Dedifferentiated amniotic fluid mesenchymal stem cell (primary cell): ENCODE measurements around the gene NTNG1.
A peak's percentile ranks its signal among the peaks of the same experiment; 100 is the strongest.
"Not testable (repeated sequence)": the region's sequence is repeated elsewhere in the genome, so short reads cannot be mapped to it uniquely, and the experiment has no call there.

Experiments
- DNase-seq: peaks from one replicate; pipeline ENCODE4 v3.0.0-alpha.2; 2016; ENCODE audit errors: extremely low spot score

The NTNG1 gene

DNA sequence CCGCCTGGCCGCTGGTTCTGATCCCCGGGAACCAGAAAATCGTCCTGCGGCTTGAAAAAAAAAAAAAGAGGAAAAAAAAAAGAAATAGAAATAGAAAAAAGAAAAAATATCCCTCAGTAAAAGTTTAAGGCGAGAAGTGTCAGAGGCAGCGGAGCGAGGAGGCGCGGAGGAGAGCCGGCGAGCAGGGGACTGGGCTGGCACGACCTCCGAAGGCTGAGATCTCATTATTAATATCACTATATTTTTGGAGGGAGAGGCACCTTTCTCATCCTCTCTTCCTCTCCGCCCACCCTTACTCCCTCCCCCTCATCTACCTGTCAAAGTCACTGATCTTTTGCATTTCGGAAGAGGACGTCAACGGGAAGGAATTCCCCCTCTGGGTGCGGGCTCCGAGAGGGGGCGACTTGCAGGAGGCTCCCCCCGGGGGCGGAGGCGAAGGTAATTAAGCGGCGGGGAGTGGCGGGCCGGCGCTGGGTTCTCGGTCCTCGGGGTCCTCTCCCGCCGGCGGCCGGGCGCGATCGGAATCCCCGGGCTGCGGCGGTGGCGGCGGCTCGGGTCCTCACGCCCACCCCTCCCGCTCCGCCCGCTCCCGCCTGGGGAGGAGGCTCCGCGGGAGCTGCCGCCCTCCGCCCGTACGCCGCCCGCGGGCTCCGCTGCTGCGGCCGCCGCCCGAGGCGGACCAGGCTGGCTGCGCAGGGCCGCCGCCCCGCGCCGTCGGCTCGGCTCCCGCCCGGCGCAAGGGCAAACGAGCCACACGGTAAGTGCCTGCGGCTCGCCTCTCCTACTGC lies at the start of gene NTNG1:
Gene NTNG1 (plus strand): TSS at position 337 of the 788 bp plus-strand sequence.
- DNase-seq: no peak

DNA sequence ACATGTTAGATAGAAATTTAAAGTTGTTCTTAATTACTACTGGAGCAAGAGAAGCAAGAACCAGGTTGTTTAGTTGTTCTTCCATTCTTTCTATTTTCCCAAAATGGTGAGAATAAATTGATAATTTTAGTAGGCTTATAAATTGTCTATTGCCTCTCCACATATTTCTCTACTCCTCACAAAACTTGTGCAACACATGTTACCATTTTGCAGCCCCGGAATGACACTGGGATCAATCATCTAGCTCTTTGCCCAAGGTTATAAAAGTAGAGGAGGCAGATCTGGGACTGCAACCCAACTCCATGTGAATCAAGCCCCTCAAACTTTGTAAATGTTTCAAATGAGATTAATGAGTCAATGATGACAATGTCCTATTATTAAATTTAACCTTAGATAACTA lies 49.4 kb upstream of the NTNG1 start:
- DNase-seq: no peak

DNA sequence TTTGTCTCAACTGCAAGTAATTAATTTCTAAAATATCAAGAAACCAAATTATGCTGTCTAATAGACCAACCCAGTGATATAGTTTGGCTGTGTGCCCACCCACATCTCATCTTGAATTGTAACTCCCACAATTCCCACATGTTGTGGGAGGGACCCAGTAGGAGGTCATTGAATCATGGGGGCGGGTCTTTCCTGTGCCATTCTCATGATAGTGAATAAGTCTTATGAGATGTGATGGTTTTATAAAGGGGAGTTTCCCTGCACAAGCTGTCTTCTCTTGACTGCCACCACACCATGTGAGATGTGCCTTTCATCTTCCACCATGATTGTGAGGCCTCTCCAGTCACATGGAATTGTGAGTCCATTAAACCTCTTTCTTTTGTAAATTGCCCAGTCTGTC lies 47.4 kb upstream of the NTNG1 start:
- DNase-seq: not testable (repeated sequence)

DNA sequence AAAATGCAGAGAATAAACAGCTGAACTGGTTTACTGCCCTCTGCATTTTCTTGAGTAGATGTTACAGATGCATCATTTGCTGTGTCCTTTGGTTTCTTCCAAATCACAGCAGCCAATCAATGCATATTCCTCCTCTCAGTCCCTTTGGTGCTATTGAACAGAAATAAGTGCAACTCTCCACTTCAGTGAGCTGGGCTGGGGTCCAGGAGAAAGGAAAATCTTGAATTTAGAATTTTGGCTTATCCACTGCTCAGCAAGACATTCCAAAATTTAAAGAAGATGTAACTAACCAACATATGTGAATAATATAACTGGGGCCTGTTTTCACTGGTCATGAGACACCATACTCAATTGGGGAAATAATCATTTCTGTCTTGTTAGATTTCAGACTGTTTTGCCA lies 45.2 kb upstream of the NTNG1 start:
- no peak for DNase-seq

DNA sequence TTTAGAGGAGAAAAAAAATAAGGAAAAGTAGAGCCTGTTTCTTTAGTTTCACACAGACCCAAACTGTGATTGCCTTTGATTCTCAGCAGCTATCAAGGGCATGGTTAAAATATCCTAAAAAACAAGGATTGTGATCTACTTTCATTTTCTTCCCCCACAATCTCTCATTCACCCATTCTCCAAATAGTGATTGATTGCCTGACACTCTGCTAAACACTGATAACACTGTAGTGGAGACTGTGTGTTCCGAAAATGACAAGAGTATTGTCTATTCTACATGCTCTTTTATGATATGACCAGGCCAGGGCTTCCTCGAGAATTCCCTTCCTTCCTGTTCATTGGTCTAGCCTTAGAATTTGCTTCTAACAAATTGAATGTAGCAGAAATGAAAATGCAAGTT lies 44.1 kb upstream of the NTNG1 start:
- DNase-seq: no peak

DNA sequence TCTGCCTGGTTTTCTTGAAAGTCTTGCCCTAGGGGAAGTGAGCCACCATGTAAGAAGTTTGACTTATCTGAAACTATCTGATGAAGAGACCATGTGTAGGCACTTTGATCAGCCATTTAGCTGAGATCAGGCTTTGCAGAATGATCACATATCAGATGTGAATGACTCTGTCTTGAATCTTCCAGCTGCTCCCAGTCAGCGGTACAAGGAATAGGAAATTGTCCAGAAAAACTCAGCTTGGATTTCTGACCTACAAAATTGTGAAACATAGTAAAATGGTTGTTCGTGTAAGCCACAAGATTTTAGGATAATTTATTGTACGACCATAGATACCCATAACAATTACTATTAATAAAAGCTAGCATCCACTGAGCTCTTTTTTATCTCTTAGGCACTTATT lies 41.9 kb upstream of the NTNG1 start:
- DNase-seq: no peak

DNA sequence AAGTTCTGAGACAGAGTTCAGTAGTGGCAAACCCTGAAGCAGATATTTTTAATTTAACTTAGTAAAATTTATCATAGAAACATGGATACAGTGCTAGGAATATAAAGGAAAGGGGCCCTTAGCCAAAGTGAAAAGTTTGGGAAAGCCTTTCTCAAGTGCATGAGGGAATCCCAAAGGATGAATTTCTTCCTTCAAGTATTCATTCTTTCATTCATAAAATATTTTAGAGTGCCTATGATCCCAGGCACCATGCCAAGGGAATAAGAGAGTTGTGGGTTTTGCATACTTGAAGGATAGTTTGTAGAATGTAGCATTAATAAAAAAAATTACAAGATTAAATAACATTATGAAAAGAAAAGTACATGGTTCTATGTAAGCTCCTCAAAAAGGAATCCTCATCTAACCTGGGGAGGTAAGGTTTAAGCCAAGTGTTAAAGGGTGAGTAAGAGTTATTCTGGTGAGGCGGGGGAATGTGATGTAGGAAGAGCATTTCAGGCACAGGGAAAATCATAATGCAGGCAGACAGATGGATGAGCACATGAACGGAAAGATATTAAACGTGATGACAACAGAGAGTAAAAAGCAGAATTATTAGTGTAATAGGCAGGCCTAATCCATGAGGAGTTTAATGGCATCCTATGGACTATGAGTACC lies 40.4 kb upstream of the NTNG1 start:
- peak; percentile 34 for DNase-seq

DNA sequence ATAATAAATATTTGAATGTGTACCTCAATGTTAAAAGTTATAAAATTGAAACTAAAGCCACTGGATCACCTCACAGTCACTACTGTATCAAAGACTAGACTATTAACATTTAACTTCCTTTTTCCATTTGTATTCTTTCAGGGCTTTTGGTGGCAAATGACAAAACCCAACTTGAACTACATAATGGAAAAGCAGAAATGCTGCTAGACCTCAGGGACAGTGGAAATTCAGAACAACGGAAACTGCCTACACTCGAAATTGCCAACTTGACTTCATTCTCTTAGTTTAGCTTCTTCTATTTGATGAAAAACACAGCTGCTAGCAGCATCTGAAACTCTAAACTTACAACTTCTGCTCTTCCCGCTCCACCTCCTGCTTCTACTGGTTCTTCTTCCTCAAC lies 34.9 kb upstream of the NTNG1 start:
- no peak for DNase-seq

DNA sequence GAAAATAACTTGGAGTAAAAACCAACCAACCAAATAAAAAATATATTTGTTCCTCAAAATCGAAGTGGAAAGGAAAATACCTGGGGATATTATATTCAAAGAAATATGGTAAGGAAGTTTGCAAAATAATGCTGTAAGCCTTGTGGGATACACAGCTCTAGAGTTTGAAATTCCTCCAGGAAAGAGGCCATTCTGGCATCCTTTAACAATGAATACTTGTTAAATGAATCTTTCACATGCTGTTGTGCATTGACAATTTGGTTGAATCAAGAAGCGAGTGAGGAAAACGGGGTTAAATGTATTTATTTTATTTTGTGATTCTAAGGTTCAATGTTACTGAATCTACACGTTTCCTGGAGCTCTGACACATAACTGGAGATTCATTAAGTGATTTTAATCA lies 30.5 kb upstream of the NTNG1 start:
- no peak for DNase-seq

DNA sequence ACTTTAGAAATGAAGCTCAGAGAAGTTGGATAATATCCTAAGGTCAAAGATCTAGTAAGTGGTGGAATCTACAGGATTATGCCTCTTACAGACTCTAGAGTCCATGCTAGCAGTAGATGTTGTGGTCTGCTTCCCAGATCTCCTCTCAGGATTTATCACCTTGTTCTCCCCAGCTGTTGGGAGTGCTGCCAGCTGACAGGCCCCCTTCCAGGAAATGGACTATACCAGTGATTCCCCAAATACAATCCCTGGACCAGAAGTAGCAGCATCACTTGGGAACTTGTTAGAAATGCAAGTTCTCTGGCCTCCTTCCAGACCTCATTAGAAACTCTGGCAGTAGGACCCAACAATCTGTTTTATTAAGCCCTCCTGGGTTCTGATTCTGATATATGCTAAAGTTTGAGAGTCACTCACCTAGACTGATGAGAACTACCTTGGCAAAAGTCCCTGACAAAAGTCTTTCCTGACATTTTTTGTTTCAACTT lies 24.5 kb upstream of the NTNG1 start:
- DNase-seq: no peak

DNA sequence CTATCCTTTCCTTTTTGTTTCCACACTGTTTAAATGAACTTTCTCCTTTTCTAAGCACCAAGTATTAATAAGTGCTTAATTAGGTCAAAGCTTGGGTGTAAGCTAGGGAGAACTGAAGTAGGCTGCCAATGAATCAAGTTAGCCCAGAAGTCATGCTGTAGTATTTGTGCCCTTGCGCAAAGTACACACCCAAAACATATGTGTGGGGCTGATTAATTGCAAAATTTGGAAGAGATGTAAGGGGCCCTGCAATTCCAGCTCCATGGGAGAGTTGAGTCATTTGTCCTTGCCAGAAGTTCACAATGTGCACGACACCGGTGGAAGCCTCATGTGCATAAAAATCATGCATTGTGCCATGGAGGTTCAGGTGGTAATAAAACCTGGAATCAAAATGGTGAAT lies 18.6 kb upstream of the NTNG1 start:
- no peak for DNase-seq

DNA sequence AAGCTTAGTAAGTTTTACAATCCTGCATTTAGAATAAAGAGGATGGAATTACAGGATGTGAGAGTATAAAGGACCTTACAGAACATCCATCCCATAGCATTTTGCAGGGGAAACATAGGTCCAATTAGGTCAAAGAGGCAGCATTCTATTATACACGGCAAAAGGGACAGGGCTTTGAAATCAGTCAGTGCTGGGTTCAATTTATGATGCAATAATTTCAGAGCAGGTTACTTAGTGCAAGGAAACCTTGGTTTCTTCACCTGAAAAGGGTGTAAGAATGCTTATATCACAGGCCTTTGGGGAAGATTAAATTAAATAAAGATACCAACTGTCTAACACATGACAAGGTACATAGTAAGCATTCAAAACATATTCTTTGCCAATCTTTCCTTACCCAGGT lies 17.1 kb upstream of the NTNG1 start:
- no peak for DNase-seq

DNA sequence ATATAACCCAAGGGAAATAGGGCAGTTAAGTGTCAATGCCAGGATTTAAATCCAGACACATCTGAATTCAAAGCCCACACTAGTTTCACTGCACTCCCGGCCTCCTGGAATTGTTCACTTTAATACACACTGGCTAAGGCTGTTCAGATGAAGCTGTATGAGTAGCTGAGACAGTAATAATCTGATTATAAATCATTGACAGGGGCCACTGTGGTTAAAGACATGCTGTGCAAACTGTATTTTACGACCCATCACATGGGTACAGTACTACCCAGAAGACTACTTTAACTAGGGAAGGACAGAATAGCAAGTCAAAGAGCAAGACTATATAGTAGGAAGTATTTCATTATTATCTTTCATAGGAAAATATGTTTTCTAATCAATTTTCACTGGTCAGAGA lies 16.1 kb upstream of the NTNG1 start:
- DNase-seq: no peak

DNA sequence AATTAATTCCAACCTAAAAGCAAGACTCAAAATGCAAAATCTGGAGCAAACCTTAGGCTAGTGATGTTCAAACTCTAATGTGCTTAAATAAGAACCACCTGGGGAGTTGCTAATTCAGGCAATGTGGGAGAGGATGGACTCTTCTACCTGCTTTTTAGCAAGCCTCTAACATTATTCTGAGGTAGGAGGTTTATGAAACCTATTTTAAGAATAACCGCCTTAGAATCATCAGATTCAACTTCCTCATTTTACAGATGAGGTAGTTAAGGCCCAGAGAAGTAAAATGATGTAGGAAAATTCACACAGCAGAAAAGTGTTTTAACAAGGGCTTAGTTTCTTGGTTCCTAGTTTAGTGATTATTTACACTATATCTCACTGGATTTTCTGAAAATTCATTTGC lies 8.6 kb upstream of the NTNG1 start:
- DNase-seq: no peak

DNA sequence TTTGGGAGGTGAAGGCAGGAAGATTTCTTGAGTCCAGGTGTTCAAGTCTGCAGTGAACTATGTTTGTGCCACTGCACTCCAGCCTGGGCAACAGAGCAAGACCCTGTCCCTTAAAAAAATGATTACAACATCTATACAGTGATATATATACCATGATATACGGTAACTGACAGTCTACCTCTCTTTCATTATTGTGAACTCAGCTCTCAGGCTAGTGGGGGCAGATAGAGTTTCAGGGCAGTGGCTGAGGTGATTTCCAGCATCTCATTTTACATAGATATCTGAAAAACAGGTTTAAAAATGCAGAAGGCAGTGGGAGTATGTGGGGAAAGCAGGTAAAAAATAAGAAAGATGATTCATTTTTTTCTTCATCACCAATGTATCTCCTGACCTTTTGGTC lies 8.1 kb upstream of the NTNG1 start:
- no peak for DNase-seq

DNA sequence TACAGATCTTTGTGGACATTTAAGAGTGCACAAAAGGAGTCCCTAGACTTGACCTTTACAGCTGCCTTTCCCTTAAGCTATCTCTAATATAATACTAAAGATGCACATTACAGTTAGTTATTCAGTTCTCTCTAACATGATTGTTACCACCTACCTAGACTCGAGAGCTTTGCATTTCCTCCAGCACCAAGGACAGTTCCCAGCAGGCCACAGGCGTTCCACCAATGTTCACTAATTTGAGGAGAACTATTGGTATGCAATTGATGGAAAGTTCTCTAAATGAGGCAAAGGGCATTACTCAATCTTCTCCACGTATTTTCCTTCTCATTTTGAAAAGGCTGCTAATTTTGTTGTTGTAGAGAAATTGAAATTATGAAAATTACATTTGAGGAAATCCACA lies 5.4 kb upstream of the NTNG1 start:
- peak; percentile 31 for DNase-seq

DNA sequence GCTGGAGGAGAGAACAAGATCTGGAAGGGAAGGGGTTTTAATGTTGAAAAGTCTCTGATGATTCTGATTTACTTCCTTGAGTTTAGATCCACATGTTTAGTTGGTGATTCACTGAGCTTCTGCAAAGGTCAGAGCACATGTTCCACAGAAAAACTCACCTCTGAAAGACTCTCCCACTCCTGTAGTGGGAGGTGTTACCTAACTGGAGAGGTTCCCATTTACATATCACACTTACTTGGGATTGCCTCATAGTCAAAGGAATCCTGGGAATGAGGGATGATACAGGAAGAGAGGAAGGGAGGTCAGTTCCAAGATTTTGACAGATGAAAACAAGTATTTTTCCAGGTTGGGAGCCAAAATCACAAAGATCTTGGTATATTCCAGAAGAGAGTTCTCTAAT lies 2.7 kb upstream of the NTNG1 start:
- no peak for DNase-seq

DNA sequence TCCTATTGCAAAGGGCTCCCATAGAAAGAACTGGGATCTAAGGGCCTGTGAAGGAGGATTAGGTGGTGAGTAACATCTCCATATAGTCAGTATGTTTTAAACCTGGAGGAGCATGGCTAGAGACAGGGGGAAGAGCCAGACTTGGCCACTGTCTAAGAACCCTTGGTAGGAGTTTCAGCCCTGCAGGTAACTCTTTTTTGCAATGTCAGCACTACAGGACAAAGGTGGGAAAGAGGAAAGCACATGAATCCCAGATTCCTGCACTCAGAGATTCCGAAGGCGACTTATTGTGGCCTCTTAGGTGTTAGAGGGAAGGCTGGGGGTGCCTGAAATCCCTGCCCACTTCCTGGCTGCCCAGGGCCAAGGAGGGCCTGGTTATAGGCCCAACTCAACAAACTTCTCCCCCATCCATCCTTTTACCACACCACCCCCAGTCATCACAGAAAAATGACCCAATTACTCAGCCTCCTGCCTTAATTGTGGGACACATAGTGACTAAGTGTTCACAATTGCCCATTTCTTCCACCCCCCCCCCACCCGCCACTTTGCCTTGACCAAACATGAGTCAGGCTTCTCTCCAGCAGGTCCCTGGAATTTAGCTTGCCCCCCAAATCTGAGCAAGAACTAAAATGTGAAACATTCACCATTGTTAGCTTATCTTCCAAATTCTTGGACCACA lies 1.9 kb upstream of the NTNG1 start:
- DNase-seq: no peak

DNA sequence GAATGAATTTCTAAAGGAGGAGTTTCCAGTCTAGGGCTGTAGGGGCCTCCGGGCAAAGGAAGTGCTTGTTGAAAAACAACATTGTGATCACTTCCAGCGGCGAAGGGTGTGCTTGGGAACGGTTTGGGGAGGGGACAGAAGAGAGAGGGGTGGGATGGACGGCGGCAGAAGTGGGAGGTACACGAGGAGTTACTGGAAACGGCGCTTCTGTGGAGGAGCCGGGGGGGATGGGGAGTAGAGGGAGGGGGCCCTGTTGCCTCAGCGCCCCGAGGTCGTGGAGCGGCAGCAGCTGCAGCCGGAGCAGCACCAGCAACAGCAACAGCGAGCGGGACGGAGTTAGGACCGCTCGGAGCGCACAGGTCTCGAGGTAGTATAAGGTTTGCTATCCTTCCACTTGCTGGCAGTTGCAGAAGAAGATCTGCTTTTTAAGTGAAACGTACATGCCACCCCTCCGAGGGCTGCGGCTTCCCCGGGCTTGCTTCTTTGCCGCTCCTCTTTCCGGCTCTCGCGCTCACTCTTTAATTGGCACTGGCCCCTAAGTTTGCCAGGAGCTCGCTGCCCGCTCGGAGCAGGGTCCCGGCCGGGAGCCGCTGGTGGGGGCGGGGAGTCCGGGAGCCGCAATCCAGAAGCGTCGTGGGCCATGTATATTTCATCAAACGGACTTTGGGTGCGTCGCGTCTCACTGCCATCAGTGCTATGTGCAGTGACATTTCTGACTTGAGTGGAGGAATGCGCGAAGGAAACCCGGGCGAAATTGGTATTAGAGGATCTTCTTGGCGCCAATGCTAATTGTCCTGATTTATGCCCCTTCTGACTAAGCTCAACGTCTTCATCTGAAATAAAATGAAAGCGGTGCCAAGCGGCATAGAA lies 771 bp upstream of the NTNG1 start:
- DNase-seq: peak; percentile 20

DNA sequence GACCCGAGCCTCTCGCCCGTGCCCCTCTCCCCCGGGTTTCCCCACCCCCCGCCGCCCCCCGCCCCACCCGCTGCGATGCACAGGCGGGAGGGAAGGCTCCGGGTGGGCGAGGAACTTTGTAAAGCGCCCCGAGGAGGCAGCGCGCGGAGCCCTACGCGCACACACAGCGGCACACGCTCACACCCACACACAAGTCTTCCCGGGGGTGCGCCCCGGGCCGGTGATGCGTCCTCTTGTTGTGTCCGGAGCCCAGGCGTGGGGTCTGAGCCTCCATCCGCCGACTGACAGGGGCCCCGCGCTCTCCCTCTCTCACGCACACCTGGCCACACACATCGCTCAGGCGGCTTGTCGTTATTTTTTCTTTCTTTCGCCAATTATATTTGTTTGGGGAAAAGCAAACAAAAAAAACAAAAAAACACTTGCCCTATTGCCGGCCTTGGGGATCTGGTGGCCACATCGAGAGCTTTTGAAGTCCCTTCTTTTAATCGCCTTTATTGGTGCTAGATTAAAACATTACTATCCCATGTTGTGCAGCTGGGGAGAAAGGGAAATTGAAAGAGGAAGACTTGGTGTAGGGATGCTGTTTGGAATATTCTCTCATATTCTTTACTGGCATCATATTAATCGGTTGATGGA lies 770 bp downstream of the NTNG1 start:
- no peak for DNase-seq

DNA sequence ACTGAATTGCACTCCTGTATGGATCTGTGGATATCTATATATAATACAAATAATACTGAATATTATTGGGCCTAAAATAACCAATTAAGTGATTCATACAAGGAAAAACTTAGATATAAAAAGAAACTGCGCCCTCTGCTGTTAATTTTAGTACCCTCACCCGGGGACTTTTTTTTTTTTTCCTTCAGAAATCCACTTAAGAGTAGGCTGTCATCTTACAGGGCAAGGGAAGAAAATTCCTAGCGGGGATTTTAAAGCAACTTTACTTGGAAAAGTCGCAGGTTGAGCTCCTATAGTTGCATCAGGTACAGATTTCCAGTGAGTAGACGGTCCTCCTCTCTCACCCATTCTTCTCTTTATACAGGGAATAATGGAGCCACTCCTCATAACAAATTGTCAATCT lies 1.3 kb downstream of the NTNG1 start:
- peak; percentile 83 for DNase-seq
